Measurements from ENCODE around the gene GPC6. TPM values are rescaled to one million over a fixed set of nuclear protein-coding genes. Genes with fewer than 3 reads are reported as not detected.

GPC6 gene
- total RNA-seq, 1 experiment from 2014 or later = 0.22 TPM

- Histone ChIP-seq H3K27me3 (ENCODE audit: insufficient read depth, low read length) (no peaks in the 10 kb centered on the region), H3K9me2 (ENCODE audit: insufficient read depth) (no peaks in the 10 kb centered on the region), H3K4me3 (replicated peaks in 1 of 2; ENCODE audit: low read depth in 1 of 2, low read length in 2 of 2) (no peak overlapping the region), H4K20me1 (ENCODE audit: insufficient read depth) (no peaks in the 10 kb centered on the region), H3K36me3 (ENCODE audit: control insufficient read depth in 1 of 2, insufficient read depth in 2 of 2, low read length in 2 of 2) (no peaks in the 10 kb centered on the region), H2AFZ (ENCODE audit: low read depth, low read length, poor library complexity, severe bottlenecking) (no peak overlapping the region), H3K9ac (ENCODE audit: low read length) (no peak overlapping the region), H3K9me3 (ENCODE audit: control insufficient read depth in 1 of 2, insufficient read depth in 1 of 2, low read depth in 1 of 2, low read length in 2 of 2) (peaks cover 13 to 19% of the 10 kb centered on the region in 2 experiments; a peak in 2 of 4 replicates), H3K4me2 (ENCODE audit: low read length) (no peak overlapping the region), H3K4me1 (ENCODE audit: control insufficient read depth in 1 of 2, insufficient read depth in 2 of 2, low read length in 2 of 2) (no peaks in the 10 kb centered on the region), H3K27ac (ENCODE audit: low read depth, low read length) (no peak overlapping the region), H3K79me2 (ENCODE audit: insufficient read depth, low read length) (no peaks in the 10 kb centered on the region)
- intact Hi-C loops (cut with micrococcal nuclease) = no loop called here
- RAD21 ChIA-PET (ENCODE audit: low non-redundant PET in 1 of 2, low total read pairs in 2 of 2, uncharacterized antibody in 2 of 2, unreplicated experiment in 2 of 2) = no interaction called here
- DNase-seq (ENCODE audit: low read depth, low spot score) (no peak), ATAC-seq (no peak)
- no TSS peak for BruUV-seq (replicated peaks)
- CTCF ChIA-PET = no interaction called here
- POLR2A ChIA-PET = no interaction called here
- TF ChIP-seq TCF7L2 (IDR thresholded peaks at IDR 0.05; ENCODE audit: borderline replicate concordance, extremely low read depth, insufficient read depth, insufficient read length) = no peak
- TF ChIP-seq EGR1 (IDR thresholded peaks at IDR 0.05; ENCODE audit: low read depth) = no peak
- no peak for TF ChIP-seq ELF1 (IDR thresholded peaks at IDR 0.05; ENCODE audit: borderline replicate concordance, low read depth)
- no peak for TF ChIP-seq ATF3 (IDR thresholded peaks at IDR 0.05)
Measured at GRCh38 chr13:93496985-93497673, 270.5 kb downstream of the GPC6 start.

- Histone ChIP-seq H3K27me3 (ENCODE audit: insufficient read depth, low read length) (no peaks in the 10 kb centered on the region), H3K79me2 (ENCODE audit: insufficient read depth, low read length) (no peaks in the 10 kb centered on the region), H3K9me2 (ENCODE audit: insufficient read depth) (no peaks in the 10 kb centered on the region), H3K27ac (ENCODE audit: low read depth, low read length) (no peak overlapping the region), H3K4me3 (replicated peaks in 1 of 2; ENCODE audit: low read depth in 1 of 2, low read length in 2 of 2) (no peak overlapping the region), H3K36me3 (ENCODE audit: control insufficient read depth in 1 of 2, insufficient read depth in 2 of 2, low read length in 2 of 2) (no peaks in the 10 kb centered on the region), H4K20me1 (ENCODE audit: insufficient read depth) (no peaks in the 10 kb centered on the region), H3K9me3 (ENCODE audit: control insufficient read depth in 1 of 2, insufficient read depth in 1 of 2, low read depth in 1 of 2, low read length in 2 of 2) (peaks cover 15 to 27% of the 10 kb centered on the region in 2 experiments; a peak in 2 of 4 replicates), H3K9ac (ENCODE audit: low read length) (no peak overlapping the region), H3K4me1 (ENCODE audit: control insufficient read depth in 1 of 2, insufficient read depth in 2 of 2, low read length in 2 of 2) (no peaks in the 10 kb centered on the region), H2AFZ (ENCODE audit: low read depth, low read length, poor library complexity, severe bottlenecking) (no peak overlapping the region), H3K4me2 (ENCODE audit: low read length) (no peak overlapping the region)
- intact Hi-C loops (cut with micrococcal nuclease) = no loop called here
- no peak for DNase-seq (ENCODE audit: low read depth, low spot score)
- no peak for TF ChIP-seq RAD21 (IDR thresholded peaks at IDR 0.05; ENCODE audit: low read depth)
- no peak for TF ChIP-seq ZNF274 (IDR thresholded peaks at IDR 0.05; ENCODE audit: low read depth, low read length)
- TF ChIP-seq, protein P1, sequence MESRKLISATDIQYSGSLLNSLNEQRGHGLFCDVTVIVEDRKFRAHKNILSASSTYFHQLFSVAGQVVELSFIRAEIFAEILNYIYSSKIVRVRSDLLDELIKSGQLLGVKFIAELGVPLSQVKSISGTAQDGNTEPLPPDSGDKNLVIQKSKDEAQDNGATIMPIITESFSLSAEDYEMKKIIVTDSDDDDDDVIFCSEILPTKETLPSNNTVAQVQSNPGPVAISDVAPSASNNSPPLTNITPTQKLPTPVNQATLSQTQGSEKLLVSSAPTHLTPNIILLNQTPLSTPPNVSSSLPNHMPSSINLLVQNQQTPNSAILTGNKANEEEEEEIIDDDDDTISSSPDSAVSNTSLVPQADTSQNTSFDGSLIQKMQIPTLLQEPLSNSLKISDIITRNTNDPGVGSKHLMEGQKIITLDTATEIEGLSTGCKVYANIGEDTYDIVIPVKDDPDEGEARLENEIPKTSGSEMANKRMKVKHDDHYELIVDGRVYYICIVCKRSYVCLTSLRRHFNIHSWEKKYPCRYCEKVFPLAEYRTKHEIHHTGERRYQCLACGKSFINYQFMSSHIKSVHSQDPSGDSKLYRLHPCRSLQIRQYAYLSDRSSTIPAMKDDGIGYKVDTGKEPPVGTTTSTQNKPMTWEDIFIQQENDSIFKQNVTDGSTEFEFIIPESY (IDR thresholded peaks at IDR 0.05; ENCODE audit: extremely low read depth, insufficient replicate concordance, low read length) = no peak
- no peak for TF ChIP-seq ZFX (IDR thresholded peaks at IDR 0.05)
- TF ChIP-seq POLR2A (IDR thresholded peaks at IDR 0.05; ENCODE audit: borderline replicate concordance, extremely low read depth, insufficient read depth, insufficient read length) = no peak
- no peak for TF ChIP-seq CTCF (IDR thresholded peaks at IDR 0.05 in 2 of 3, conservative IDR thresholded peaks at IDR 0.05 in 1 of 3; ENCODE audit: borderline replicate concordance in 1 of 3, insufficient read depth in 1 of 3, low read depth in 2 of 3, low read length in 2 of 3)
- TF ChIP-seq ELF1 (IDR thresholded peaks at IDR 0.05; ENCODE audit: borderline replicate concordance, low read depth) = no peak
- no peak for TF ChIP-seq JUND (IDR thresholded peaks at IDR 0.05)
- TF ChIP-seq MAX (IDR thresholded peaks at IDR 0.05) = no peak
- no peak for TF ChIP-seq SRF (IDR thresholded peaks at IDR 0.05; ENCODE audit: low read depth)
- no peak for TF ChIP-seq ATF3 (IDR thresholded peaks at IDR 0.05)
- no peak for TF ChIP-seq EZH2 (IDR thresholded peaks at IDR 0.05)
- RAD21 ChIA-PET (ENCODE audit: low non-redundant PET in 1 of 2, low total read pairs in 2 of 2, uncharacterized antibody in 2 of 2, unreplicated experiment in 2 of 2) = no interaction called here
- POLR2A ChIA-PET = no interaction called here
- BruUV-seq (replicated peaks) = no TSS peak
- no peak for ATAC-seq
- CTCF ChIA-PET = no interaction called here
Measured at GRCh38 chr13:93499991-93500390, 273.4 kb downstream of the GPC6 start.
